Measurements from ENCODE around the gene BSDC1.

BSDC1 gene

DNA sequence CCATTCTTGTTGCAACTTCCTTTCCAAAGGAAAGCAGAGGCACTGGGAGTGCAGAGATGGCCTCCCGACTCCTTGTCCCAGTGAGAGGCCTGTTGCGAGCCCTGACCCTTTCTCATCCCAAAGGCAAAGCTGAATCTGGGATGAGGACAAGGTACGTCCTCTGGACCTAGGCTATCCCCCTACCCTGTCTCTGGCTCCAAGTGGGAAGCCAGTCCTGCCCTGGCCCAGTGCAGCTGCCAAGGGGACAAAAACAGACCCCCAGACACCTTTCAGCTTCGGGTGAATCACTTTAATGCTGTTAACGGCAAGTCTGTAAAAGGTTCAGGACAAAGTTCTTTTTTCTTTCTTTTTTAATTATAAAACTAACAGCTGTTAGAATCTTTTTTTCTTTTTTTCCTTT lies 29.4 kb downstream of the BSDC1 start:
- Histone ChIP-seq H3K36me3 (ENCODE audit: control insufficient read depth, insufficient read depth, low read length) (peaks cover 23% of the 10 kb centered on the region), H3K4me3 (replicated peaks; ENCODE audit: low read depth, low read length) (no peak overlapping the region), H3K27me3 (replicated peaks; ENCODE audit: control insufficient read depth, insufficient read depth, low read length) (no peaks in the 10 kb centered on the region)
- DNase-seq (ENCODE audit: extremely low read depth, insufficient read length): no peak
- TF ChIP-seq, protein P1, sequence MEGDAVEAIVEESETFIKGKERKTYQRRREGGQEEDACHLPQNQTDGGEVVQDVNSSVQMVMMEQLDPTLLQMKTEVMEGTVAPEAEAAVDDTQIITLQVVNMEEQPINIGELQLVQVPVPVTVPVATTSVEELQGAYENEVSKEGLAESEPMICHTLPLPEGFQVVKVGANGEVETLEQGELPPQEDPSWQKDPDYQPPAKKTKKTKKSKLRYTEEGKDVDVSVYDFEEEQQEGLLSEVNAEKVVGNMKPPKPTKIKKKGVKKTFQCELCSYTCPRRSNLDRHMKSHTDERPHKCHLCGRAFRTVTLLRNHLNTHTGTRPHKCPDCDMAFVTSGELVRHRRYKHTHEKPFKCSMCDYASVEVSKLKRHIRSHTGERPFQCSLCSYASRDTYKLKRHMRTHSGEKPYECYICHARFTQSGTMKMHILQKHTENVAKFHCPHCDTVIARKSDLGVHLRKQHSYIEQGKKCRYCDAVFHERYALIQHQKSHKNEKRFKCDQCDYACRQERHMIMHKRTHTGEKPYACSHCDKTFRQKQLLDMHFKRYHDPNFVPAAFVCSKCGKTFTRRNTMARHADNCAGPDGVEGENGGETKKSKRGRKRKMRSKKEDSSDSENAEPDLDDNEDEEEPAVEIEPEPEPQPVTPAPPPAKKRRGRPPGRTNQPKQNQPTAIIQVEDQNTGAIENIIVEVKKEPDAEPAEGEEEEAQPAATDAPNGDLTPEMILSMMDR (IDR thresholded peaks at IDR 0.05; ENCODE audit: insufficient read depth, low read length, poor library complexity, severe bottlenecking): no peak

- no peak for DNase-seq (ENCODE audit: extremely low read depth, insufficient read length)
- TF ChIP-seq, protein P1 (IDR thresholded peaks at IDR 0.05; ENCODE audit: insufficient read depth, low read length, poor library complexity, severe bottlenecking): no peak
- Histone ChIP-seq H3K36me3 (ENCODE audit: control insufficient read depth, insufficient read depth, low read length) (peaks cover 21% of the 10 kb centered on the region), H3K27me3 (replicated peaks; ENCODE audit: control insufficient read depth, insufficient read depth, low read length) (no peaks in the 10 kb centered on the region), H3K4me3 (replicated peaks; ENCODE audit: low read depth, low read length) (no peak overlapping the region)
Measured at GRCh38 chr1:32363713-32364112, 30.5 kb downstream of the BSDC1 start.

- peaks cover 14% of the 10 kb centered on the region for H3K36me3 ChIP-seq (ENCODE audit: control insufficient read depth, insufficient read depth, low read length)
- H3K4me3 ChIP-seq (replicated peaks; ENCODE audit: low read depth, low read length): no peak within 1 kb of the TSS
- H3K27me3 ChIP-seq (replicated peaks; ENCODE audit: control insufficient read depth, insufficient read depth, low read length): no peaks in the 10 kb centered on the region
- DNase-seq (ENCODE audit: extremely low read depth, insufficient read length): no peak
- TF ChIP-seq, protein P1 (IDR thresholded peaks at IDR 0.05; ENCODE audit: insufficient read depth, low read length, poor library complexity, severe bottlenecking): no peak
Measured at GRCh38 chr1:32362474-32363313, 31.5 kb downstream of the BSDC1 start, which contains the start of the genes FAM229A and TSSK3. FAM229A (minus strand) TSS chr1:32362485; CDS start chr1:32362091, 394 bp downstream. TSSK3 (plus strand) TSS chr1:32362539; CDS start chr1:32362702, 163 bp downstream.

DNA sequence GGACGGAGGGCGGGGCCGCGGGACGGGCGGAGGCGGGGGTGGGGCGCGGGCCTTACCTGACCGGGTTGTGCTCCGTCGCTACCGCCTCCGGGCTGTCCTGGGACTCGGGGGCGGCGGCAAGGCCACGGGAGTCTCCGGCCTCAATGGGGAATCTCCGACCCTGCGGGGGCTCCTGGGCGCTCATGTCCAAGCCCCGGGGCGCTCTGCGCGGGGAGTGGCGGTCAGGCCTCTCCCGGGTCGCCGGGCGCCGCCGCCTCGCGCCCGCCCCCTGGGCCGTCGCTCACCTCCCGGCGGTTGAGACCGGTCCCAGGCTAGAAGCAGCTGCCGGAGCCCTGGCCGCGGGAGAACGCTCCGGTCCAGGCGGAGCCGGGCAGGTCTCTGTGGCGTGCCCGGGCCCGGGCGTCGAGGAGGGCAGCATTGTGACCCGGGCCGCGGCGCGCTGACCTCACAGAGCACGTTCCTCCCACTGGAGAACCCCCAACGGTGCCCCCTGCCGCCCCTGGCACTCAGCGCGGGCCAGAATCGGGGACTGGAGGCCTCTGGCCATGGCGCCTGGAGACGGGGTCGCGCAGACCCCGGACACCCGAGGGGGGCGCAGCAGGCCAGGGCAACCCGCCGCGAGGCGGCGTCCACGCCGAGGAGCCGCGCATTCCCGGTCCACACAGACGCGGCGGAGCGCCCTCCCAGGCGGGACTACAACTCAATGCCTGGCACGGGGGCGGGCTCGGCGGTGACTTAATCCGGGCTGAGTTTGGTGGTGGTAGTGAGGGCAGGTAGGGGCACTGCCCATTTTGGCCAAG lies 32.4 kb downstream of the BSDC1 start:
- TF ChIP-seq, protein P1 (IDR thresholded peaks at IDR 0.05; ENCODE audit: insufficient read depth, low read length, poor library complexity, severe bottlenecking): peak; percentile 15
- Histone ChIP-seq H3K4me3 (replicated peaks; ENCODE audit: low read depth, low read length) (no peak overlapping the region), H3K27me3 (replicated peaks; ENCODE audit: control insufficient read depth, insufficient read depth, low read length) (no peaks in the 10 kb centered on the region), H3K36me3 (ENCODE audit: control insufficient read depth, insufficient read depth, low read length) (peaks cover 14% of the 10 kb centered on the region)
- no peak for DNase-seq (ENCODE audit: extremely low read depth, insufficient read length)

- peaks cover 12% of the 10 kb centered on the region for H3K36me3 ChIP-seq (ENCODE audit: control insufficient read depth, insufficient read depth, low read length)
- DNase-seq (ENCODE audit: extremely low read depth, insufficient read length): no peak
- no peak overlapping the region for H3K4me3 ChIP-seq (replicated peaks; ENCODE audit: low read depth, low read length)
- H3K27me3 ChIP-seq (replicated peaks; ENCODE audit: control insufficient read depth, insufficient read depth, low read length): no peaks in the 10 kb centered on the region
- TF ChIP-seq, protein P1 (IDR thresholded peaks at IDR 0.05; ENCODE audit: insufficient read depth, low read length, poor library complexity, severe bottlenecking): no peak
Measured at GRCh38 chr1:32361308-32361673, 33.0 kb downstream of the BSDC1 start.

Measured in GM06990 (cell line).